Uterus (tissue), 2 donors: ENCODE measurements around the gene SLX4IP.

Experiments
- POLR2A ChIP-seq, 2 donors: fragments of 450-650 bp; IDR thresholded peaks; one replicate each; pipeline ENCODE4 v1.6.1; 2016; ENCODE audit warnings: antibody characterized with exemption in 2 of 2, mild to moderate bottlenecking in 1 of 2, moderate library complexity in 1 of 2
- TF ChIP-seq, protein P1 (sequence below), 4 experiments: fragments of 200-600 bp in 2 of 4; fragments of 450-650 bp in 2 of 4; sonication (generic) in 2 of 4; IDR thresholded peaks; one replicate each; pipeline ENCODE4 v1.5.1; 2016 to 2019; ENCODE audit warnings: antibody characterized with exemption in 4 of 4, mild to moderate bottlenecking in 2 of 4, moderate library complexity in 1 of 4

DNA sequence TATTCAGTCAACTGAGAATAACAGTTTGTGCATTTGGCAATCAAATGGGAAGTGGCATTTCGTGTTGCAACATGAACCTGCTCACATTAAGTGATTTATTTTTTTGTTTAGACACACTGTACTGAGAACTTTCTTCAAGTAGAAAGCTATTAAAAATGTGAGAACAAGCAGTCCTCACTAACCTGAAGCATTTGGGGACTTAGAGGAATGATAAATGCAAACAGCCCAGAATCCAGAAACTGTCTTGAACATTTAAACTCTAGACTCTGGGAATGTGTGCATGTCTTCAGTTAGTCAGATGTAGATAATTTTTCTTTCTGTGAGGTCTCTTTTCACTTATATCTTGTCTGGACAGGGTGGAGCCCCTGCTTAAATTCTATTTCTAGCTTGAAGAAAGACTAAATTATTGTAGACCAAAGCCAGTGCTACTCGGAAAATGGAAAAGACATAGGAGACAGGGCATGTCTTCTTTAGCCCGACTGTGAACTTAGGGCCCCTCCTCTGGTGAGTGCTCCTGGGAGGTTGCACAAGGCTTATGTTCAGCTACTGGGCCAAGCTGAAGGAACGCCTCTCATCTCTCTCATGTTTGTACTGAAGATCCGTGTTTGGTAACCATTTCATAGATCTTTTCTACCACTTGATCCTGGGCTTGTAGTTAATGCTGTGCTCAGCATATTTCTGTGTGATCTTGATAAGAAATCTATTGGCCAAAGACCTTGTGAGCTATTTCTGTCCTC, 70.1 kb downstream of the SLX4IP start:
- TF ChIP-seq, protein P1, sequence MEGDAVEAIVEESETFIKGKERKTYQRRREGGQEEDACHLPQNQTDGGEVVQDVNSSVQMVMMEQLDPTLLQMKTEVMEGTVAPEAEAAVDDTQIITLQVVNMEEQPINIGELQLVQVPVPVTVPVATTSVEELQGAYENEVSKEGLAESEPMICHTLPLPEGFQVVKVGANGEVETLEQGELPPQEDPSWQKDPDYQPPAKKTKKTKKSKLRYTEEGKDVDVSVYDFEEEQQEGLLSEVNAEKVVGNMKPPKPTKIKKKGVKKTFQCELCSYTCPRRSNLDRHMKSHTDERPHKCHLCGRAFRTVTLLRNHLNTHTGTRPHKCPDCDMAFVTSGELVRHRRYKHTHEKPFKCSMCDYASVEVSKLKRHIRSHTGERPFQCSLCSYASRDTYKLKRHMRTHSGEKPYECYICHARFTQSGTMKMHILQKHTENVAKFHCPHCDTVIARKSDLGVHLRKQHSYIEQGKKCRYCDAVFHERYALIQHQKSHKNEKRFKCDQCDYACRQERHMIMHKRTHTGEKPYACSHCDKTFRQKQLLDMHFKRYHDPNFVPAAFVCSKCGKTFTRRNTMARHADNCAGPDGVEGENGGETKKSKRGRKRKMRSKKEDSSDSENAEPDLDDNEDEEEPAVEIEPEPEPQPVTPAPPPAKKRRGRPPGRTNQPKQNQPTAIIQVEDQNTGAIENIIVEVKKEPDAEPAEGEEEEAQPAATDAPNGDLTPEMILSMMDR (IDR thresholded peaks at IDR 0.05) = no peak
- TF ChIP-seq POLR2A (IDR thresholded peaks at IDR 0.05) = no peak
